Nephron (organoid): ENCODE results near the gene IQCK.
A peak's percentile ranks its signal among the peaks of the same experiment; 100 is the strongest.

Experiments used
- H3K27ac Mint-ChIP-seq, 3 experiments: 2 replicates each; pipeline ENCODE4 v1.8.0; 2020; ENCODE audit warnings: mixed read lengths in 3 of 3, mild to moderate bottlenecking in 2 of 3, moderate library complexity in 1 of 3
- H3K27me3 Mint-ChIP-seq: 2 replicates; pipeline ENCODE4 v1.8.0; 2021; ENCODE audit warnings: low read depth, mild to moderate bottlenecking, moderate library complexity, mixed read lengths
- H3K36me3 Mint-ChIP-seq: 2 replicates; pipeline ENCODE4 v1.8.0; 2020; ENCODE audit warnings: low read depth, mixed read lengths
- H3K4me1 Mint-ChIP-seq: 2 replicates; pipeline ENCODE4 v1.8.0; 2020; ENCODE audit warnings: mixed read lengths
- H3K4me3 Mint-ChIP-seq, 3 experiments: 2 replicates each; pipeline ENCODE4 v1.8.0; 2020; ENCODE audit warnings: mild to moderate bottlenecking in 3 of 3, mixed read lengths in 3 of 3, moderate library complexity in 2 of 3
- H3K9me3 Mint-ChIP-seq: 2 replicates; pipeline ENCODE4 v1.8.0; 2020; ENCODE audit warnings: mixed read lengths
- CTCF ChIP-seq, 3 experiments: fragments of 200-600 bp; sonication (generic); IDR thresholded peaks; one replicate each; pipeline ENCODE4 v1.5.0; 2021; ENCODE audit warnings: antibody characterized with exemption in 3 of 3; ENCODE audit not compliant: unreplicated experiment in 3 of 3

The IQCK gene

GRCh38 chr16:19898166-19898565 lies 180.1 kb downstream of the IQCK start:
- Mint-ChIP-seq H3K27me3 (peaks cover 13% of the 10 kb centered on the region), H3K36me3 (no peaks in the 10 kb centered on the region), H3K27ac (no peak overlapping the region), H3K4me1 (no peaks in the 10 kb centered on the region), H3K4me3 (no peak overlapping the region), H3K9me3 (no peaks in the 10 kb centered on the region)
- no peak for TF ChIP-seq CTCF (IDR thresholded peaks at IDR 0.05; ENCODE audit: unreplicated experiment in 3 of 3)

- no peaks in the 10 kb centered on the region for H3K4me1 Mint-ChIP-seq
- no peaks in the 10 kb centered on the region for H3K9me3 Mint-ChIP-seq
- peaks cover 13% of the 10 kb centered on the region for H3K27me3 Mint-ChIP-seq
- no peaks in the 10 kb centered on the region for H3K36me3 Mint-ChIP-seq
- H3K4me3 Mint-ChIP-seq = no peak overlapping the region
- no peak overlapping the region for H3K27ac Mint-ChIP-seq
- TF ChIP-seq CTCF (IDR thresholded peaks at IDR 0.05; ENCODE audit: unreplicated experiment in 3 of 3) = peak; percentile 76 to 79 (median 77)
Measured at GRCh38 chr16:19898924-19899604, 181.0 kb downstream of the IQCK start.

GRCh38 chr16:19899605-19899955 lies 181.5 kb downstream of the IQCK start:
- H3K27me3 Mint-ChIP-seq = peaks cover 13% of the 10 kb centered on the region
- H3K27ac Mint-ChIP-seq = no peak overlapping the region
- no peaks in the 10 kb centered on the region for H3K36me3 Mint-ChIP-seq
- no peaks in the 10 kb centered on the region for H3K9me3 Mint-ChIP-seq
- no peaks in the 10 kb centered on the region for H3K4me1 Mint-ChIP-seq
- no peak overlapping the region for H3K4me3 Mint-ChIP-seq
- TF ChIP-seq CTCF (IDR thresholded peaks at IDR 0.05; ENCODE audit: unreplicated experiment in 3 of 3) = peak in 1 of 3 experiments; percentile 3

- TF ChIP-seq CTCF (IDR thresholded peaks at IDR 0.05; ENCODE audit: unreplicated experiment in 3 of 3) = no peak
- Mint-ChIP-seq H3K27ac (no peak overlapping the region), H3K27me3 (peaks cover 7% of the 10 kb centered on the region), H3K36me3 (no peaks in the 10 kb centered on the region), H3K9me3 (no peaks in the 10 kb centered on the region), H3K4me3 (no peak overlapping the region), H3K4me1 (no peaks in the 10 kb centered on the region)
Measured at GRCh38 chr16:19901164-19901563, 183.1 kb downstream of the IQCK start.

- TF ChIP-seq CTCF (IDR thresholded peaks at IDR 0.05; ENCODE audit: unreplicated experiment in 3 of 3) = peak; percentile 96 to 99 (median 97)
- peaks cover 15% of the 10 kb centered on the region for H3K27me3 Mint-ChIP-seq
- no peak overlapping the region for H3K27ac Mint-ChIP-seq
- H3K36me3 Mint-ChIP-seq = no peaks in the 10 kb centered on the region
- H3K4me3 Mint-ChIP-seq = peak overlapping the region in 1 of 3 experiments; percentile 10
- no peaks in the 10 kb centered on the region for H3K9me3 Mint-ChIP-seq
- H3K4me1 Mint-ChIP-seq = no peaks in the 10 kb centered on the region
Measured at GRCh38 chr16:19907161-19907992, 189.3 kb downstream of the IQCK start.
